ENCODE data around the gene DNAJA2.
"Not testable (repeated sequence)": the region's sequence is repeated elsewhere in the genome, so short reads cannot be mapped to it uniquely, and the experiment has no call there.

Gene DNAJA2

GRCh38 chr16:46973207-46973995 is at the start of gene DNAJA2:
Gene DNAJA2, minus strand, starts transcription at chr16:46973674. Its CDS starts 102 bp downstream, at chr16:46973572.
- no peak for FAIRE-seq

- no peak for FAIRE-seq
These were observed 46.1 kb upstream of the DNAJA2 start for GRCh38 chr16:47019568-47019967.

GRCh38 chr16:47018223-47018891 is 44.9 kb upstream of the DNAJA2 start:
- FAIRE-seq, result no peak

- no peak for FAIRE-seq
These were observed 44.2 kb upstream of the DNAJA2 start for GRCh38 chr16:47017636-47018035.

GRCh38 chr16:47016700-47017133 is 43.2 kb upstream of the DNAJA2 start:
- FAIRE-seq, result no peak

- FAIRE-seq, result no peak
These were observed 40.4 kb upstream of the DNAJA2 start for GRCh38 chr16:47013910-47014309.

GRCh38 chr16:47013172-47013571 is 39.7 kb upstream of the DNAJA2 start:
- FAIRE-seq, result no peak

- not testable (repeated sequence) for FAIRE-seq
These were observed 37.3 kb upstream of the DNAJA2 start for GRCh38 chr16:47010812-47011211.

- no peak for FAIRE-seq
These were observed 35.1 kb upstream of the DNAJA2 start for GRCh38 chr16:47008612-47009011.

GRCh38 chr16:47008174-47008573 is 34.7 kb upstream of the DNAJA2 start:
- FAIRE-seq, result no peak

GRCh38 chr16:47004652-47005051 is 31.2 kb upstream of the DNAJA2 start:
- FAIRE-seq, result no peak

- FAIRE-seq, result not testable (repeated sequence)
These were observed 26.6 kb upstream of the DNAJA2 start for GRCh38 chr16:47000066-47000465.

- no peak for FAIRE-seq
These were observed 24.4 kb upstream of the DNAJA2 start for GRCh38 chr16:46997844-46998243.

GRCh38 chr16:46996952-46997458 is 23.5 kb upstream of the DNAJA2 start:
- no peak for FAIRE-seq

GRCh38 chr16:46996391-46996790 is 22.9 kb upstream of the DNAJA2 start:
- no peak for FAIRE-seq

- FAIRE-seq, result no peak
These were observed 18.5 kb upstream of the DNAJA2 start for GRCh38 chr16:46991729-46992704.

- FAIRE-seq, result no peak
These were observed 13.4 kb upstream of the DNAJA2 start for GRCh38 chr16:46986896-46987295.

GRCh38 chr16:46986438-46986837 is 13.0 kb upstream of the DNAJA2 start:
- no peak for FAIRE-seq

GRCh38 chr16:46982335-46982734 is 8.9 kb upstream of the DNAJA2 start:
- no peak for FAIRE-seq

GRCh38 chr16:46980926-46981325 is 7.5 kb upstream of the DNAJA2 start:
- FAIRE-seq, result no peak

- no peak for FAIRE-seq
These were observed 3.1 kb upstream of the DNAJA2 start for GRCh38 chr16:46976550-46976949.

- no peak for FAIRE-seq
These were observed 2.5 kb upstream of the DNAJA2 start for GRCh38 chr16:46975908-46976470.

- FAIRE-seq, result no peak
These were observed 1.7 kb upstream of the DNAJA2 start for GRCh38 chr16:46975165-46975564.

All from A204.1 (cell line).